Left ventricle myocardium inferior (tissue), 1 donor: ENCODE measurements around the gene CCDC93. TPM values are rescaled to one million over a fixed set of nuclear protein-coding genes. Genes with fewer than 3 reads are reported as not detected.

Source experiments
- DNase-seq: peaks from one replicate; pipeline ENCODE4 v3.0.0-alpha.2; 2020
- H3K27ac ChIP-seq: fragments of 200-600 bp; replicated peaks from 2 replicates; pipeline ENCODE4 v1.8.0; 2021
- H3K27me3 ChIP-seq: fragments of 200-600 bp; 2 replicates; pipeline ENCODE4 v1.8.0; 2021; ENCODE audit warnings: low read depth
- H3K36me3 ChIP-seq: fragments of 200-600 bp; 2 replicates; pipeline ENCODE4 v1.8.0; 2021
- H3K4me1 ChIP-seq: fragments of 200-600 bp; 2 replicates; pipeline ENCODE4 v1.8.0; 2021
- H3K4me3 ChIP-seq: fragments of 200-600 bp; 2 replicates; pipeline ENCODE4 v1.8.0; 2021; ENCODE audit warnings: mild to moderate bottlenecking, moderate library complexity
- H3K9me3 ChIP-seq: fragments of 200-600 bp; replicated peaks from 2 replicates; pipeline ENCODE4 v1.8.0; 2021
- intact Hi-C: fragments of 100-400 bp; cut with micrococcal nuclease; formaldehyde crosslinking; loops from one replicate; pipeline ENCODE4 v1.11.0; 2022
- total RNA-seq: library from RNA; stranded (reverse); fragmentation: NEBNext Ultra II Directional; extraction: Animal tissue kit (Norgen Biotek cat#: 25700); gene quantifications from one replicate; pipeline ENCODE4 v1.2.1, GENCODE V29; 2021
- TF ChIP-seq, protein P1 (sequence below): fragments of 200-600 bp; IDR thresholded peaks from 2 replicates; pipeline ENCODE4 v1.8.0; 2021; ENCODE audit warnings: antibody characterized with exemption, mild to moderate bottlenecking, borderline replicate concordance
- donor health status: DM: no; HTN: yes; CAD: no; lungs with severe emphysema.

Gene CCDC93
- total RNA-seq, 1 donor from 2014 or later: 22.8 TPM

DNA sequence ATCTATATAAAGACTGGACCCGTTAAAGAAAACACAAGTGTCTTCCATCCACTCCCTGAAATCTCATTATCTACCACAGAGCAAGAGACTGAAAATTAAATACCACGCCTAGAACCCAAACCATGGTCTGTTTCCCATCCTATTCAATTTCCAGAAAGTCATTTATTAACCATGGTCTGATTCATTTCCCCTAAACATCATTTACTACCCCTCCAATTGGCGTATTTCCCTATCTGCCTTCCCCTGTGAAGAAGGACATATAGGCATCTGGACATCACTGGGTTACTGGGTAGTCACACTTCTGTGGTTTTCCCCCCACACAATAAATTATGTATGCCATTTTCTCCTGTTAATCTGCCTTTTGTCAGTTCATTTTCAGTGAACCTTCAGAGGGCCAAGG, 30.8 kb downstream of the CCDC93 start:
- intact Hi-C loops: no loop called here
- Histone ChIP-seq H3K4me1 (peaks cover 14% of the 10 kb centered on the region), H3K36me3 (peaks cover 61% of the 10 kb centered on the region), H3K4me3 (no peak overlapping the region), H3K27me3 (no peaks in the 10 kb centered on the region), H3K27ac (no peak overlapping the region), H3K9me3 (no peaks in the 10 kb centered on the region)
- TF ChIP-seq, protein P1, sequence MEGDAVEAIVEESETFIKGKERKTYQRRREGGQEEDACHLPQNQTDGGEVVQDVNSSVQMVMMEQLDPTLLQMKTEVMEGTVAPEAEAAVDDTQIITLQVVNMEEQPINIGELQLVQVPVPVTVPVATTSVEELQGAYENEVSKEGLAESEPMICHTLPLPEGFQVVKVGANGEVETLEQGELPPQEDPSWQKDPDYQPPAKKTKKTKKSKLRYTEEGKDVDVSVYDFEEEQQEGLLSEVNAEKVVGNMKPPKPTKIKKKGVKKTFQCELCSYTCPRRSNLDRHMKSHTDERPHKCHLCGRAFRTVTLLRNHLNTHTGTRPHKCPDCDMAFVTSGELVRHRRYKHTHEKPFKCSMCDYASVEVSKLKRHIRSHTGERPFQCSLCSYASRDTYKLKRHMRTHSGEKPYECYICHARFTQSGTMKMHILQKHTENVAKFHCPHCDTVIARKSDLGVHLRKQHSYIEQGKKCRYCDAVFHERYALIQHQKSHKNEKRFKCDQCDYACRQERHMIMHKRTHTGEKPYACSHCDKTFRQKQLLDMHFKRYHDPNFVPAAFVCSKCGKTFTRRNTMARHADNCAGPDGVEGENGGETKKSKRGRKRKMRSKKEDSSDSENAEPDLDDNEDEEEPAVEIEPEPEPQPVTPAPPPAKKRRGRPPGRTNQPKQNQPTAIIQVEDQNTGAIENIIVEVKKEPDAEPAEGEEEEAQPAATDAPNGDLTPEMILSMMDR: no peak
- no peak for DNase-seq

DNA sequence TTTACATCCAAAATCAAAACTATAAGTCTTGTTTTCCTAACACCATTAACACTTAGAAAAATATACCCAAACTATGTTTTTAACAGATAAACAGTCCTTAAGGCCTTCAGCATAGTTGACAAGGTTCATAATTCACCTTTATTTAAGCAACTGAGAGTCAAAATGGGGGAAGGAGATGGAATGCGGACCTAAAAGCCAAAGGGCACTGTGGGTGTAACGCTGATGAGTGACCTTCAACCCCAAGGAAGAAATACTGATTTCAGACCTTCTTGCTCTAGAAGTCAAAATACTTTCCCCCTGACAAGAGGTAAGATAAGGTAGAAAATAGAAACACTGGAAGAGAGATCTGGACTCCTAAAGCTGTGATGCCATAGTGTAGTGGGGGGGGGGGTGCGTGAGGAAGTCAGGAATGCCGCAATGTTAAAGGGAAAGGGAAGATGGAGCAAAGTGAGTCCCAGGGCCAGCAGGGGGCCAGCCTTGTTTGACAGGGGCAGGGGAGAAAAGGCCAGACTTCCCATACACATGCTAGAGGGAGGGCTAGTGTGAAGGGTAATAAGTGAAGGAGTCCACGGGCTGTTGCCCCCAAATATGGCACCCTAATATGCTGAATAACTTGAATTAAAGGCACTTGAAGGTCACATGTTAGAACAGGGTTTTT, 31.4 kb downstream of the CCDC93 start:
- Histone ChIP-seq H3K4me3 (no peak overlapping the region), H3K4me1 (peaks cover 13% of the 10 kb centered on the region), H3K27me3 (no peaks in the 10 kb centered on the region), H3K36me3 (peaks cover 64% of the 10 kb centered on the region), H3K9me3 (no peaks in the 10 kb centered on the region), H3K27ac (no peak overlapping the region)
- TF ChIP-seq, protein P1: no peak
- intact Hi-C loops: no loop called here
- no peak for DNase-seq

DNA sequence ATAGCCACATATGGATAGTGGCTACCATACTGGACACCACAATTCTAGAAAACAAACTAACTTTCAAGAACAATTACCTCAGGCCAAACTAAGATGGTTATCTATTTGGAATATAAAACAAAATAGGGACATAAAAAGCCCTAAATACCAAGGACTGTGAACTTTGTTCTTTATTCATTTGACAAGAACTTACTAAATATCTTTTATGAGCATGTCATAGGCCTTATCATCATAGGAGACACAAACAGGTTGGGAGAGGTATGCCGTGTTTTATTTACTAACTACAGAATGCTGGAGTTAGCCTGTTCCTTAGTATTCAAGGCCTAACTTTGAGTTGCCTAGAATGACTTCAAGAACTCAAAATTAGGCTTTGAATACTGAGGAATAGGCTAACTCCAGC, 32.1 kb downstream of the CCDC93 start:
- H3K4me3 ChIP-seq: no peak overlapping the region
- TF ChIP-seq, protein P1: no peak
- DNase-seq: no peak
- H3K36me3 ChIP-seq: peaks cover 68% of the 10 kb centered on the region
- no peaks in the 10 kb centered on the region for H3K9me3 ChIP-seq
- intact Hi-C loops: no loop called here
- H3K4me1 ChIP-seq: peaks cover 10% of the 10 kb centered on the region
- H3K27me3 ChIP-seq: no peaks in the 10 kb centered on the region
- no peak overlapping the region for H3K27ac ChIP-seq

DNA sequence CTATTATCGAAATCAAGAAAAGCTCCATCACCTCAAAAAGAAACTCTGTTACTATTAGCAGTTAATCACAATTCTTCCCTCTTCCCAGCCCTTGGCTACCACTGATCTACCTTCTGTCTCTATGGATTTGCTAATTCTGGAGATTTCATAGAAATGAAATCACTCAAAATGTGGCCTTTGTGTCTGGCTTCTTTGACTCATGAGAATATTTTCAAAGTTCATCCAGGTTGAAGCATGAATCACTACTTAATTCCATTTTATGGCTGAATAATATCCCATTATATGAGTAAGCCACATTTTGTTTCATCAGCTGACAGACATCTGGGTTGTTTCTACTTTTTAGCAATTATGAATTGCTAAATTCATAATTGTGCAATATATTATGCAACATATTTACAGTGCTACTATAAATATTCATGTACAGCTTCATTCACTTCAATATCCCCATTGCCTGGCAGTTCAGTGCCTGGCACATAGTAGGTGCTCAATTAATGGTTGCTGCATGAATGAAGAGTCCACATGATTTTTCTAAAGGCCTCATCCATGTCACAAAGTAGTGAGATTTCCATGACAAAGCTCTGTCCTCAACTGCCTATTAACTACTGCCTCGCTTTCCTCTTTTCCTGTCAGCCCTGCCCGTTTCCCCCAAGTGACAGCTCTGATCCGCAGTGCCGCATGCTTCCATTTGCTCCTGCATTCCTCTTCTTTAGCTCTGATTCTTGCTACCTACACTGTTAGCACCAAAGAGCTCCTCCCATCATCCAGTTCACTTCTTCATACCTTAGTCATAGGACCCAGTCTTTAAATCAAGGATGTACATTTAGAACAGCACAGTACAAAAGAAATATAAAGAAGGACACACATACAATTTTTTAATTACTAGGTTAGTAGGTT, 32.8 kb downstream of the CCDC93 start:
- DNase-seq: no peak
- no peaks in the 10 kb centered on the region for H3K27me3 ChIP-seq
- peaks cover 70% of the 10 kb centered on the region for H3K36me3 ChIP-seq
- no peak overlapping the region for H3K4me3 ChIP-seq
- peaks cover 10% of the 10 kb centered on the region for H3K4me1 ChIP-seq
- H3K27ac ChIP-seq: peak overlapping the region; percentile 27
- TF ChIP-seq, protein P1: no peak
- no peaks in the 10 kb centered on the region for H3K9me3 ChIP-seq
- intact Hi-C loops: no loop called here

DNA sequence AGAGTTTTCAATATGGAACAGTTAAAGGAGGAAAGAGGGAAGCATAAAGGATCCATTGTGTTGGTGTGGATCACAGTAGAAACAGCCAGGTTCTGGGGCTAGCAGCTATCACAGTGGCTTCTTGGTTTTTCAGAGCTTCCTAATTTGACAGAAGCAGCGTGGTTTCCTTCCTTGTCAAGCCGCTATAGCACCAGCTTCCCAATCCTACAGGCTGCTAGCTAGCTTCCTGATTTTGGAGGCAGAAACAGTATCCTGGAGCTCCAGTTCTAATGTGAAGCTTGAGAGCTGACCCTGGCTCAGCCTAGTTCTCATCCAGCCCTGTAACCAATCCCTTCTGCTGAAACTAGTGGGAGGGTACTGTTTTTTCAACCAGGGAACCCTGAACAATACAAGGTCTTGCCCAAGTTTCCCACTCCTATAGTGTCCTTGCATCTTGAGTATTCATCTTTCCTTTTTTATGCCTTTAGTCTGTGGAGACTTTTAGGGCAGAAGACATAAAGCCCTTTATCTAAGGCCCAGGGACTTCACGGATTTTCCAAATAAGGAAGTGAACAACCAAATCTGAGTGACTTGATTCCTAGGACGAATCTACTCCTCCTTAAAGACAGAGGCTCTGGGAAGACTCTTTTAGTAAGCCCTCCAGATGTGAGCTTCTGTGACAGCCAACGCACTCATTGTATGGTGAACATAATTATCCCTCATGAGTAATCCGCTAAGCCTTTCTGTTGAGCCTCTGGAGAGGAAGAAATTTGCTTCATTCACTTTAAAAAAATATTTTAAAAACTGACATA, 33.8 kb downstream of the CCDC93 start:
- DNase-seq: no peak
- H3K27me3 ChIP-seq: no peaks in the 10 kb centered on the region
- H3K4me1 ChIP-seq: peaks cover 10% of the 10 kb centered on the region
- H3K4me3 ChIP-seq: no peak overlapping the region
- TF ChIP-seq, protein P1: no peak
- peak overlapping the region; percentile 27 for H3K27ac ChIP-seq
- intact Hi-C loops: no loop called here
- H3K36me3 ChIP-seq: peaks cover 70% of the 10 kb centered on the region
- no peaks in the 10 kb centered on the region for H3K9me3 ChIP-seq
